ENCODE results near the gene ALK.

The ALK gene

DNA sequence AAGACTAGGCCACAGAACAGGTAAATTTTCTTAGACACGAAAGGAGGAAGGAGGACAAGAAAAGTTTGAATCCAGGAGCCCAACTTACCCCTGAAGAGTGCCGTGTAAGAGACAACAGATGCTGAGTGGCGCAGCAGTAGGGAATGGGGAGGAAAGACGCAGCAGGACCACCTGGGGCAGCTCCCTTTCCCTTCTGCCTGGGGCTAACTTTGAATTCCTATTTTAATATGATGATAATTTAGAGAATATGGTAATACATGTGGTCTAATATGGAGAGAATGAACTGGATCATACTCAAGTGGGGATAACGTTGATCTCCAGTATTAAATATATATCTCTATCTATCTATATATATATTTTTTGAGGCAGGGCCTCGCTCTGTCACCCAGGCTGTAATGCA lies 736.9 kb downstream of the ALK start:
- no peak for DNase-seq

DNA sequence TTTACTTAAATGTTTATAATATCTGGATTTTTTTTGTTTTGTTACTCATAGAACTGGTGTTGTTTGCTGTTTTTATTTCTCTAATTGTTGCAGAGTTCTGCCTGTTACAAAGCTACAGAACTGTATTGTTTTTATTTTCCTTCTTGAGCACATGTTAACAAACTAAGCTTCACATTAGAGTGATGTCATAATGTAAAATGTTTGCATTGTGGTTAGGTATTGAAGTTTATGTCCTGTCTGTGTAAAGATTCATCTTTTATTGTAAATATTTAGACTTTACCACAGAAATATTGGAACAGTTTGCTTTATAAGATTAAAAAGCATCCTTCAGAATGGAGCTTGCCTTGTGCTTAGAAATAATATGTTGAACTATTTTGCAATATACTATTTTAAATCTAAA lies 738.5 kb downstream of the ALK start:
- DNase-seq, result no peak

DNA sequence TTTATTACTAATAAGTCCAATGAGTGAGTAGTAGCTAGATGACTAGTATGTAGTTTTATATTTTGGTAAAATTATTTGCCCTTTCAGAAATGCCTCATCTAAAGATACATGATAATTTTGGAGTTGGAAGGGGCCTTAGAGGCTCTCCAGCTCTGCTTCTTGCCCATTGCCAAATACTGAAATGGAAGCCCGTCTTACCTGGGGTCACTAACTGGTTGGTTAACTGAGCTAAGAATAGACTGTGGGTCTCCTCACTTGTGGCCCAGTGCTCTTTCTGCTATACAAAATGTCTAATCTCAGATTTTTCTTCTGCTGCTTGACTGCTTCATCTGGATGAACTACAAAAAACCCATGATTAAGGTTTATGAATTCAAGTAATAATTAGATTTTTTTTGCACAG lies 739.1 kb downstream of the ALK start:
- DNase-seq, result no peak

DNA sequence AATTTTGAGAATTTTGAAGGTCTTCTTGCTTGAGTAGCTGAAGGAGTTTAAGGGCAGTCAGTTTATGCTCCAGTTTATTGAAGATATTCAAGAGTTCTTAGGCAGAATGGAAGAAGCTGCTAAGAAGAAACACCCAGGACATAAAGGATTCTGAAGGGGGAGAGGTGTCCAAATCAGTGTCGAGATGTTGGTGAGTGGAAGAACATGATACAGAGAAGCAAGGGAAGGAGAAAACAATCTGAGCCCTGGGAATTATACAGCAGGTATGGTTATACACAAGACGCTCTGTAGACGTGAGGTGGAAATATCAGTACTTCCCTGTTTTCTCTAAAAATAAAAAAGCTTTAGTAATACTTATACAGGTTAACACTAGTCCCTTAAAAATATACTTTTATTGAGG lies 746.0 kb downstream of the ALK start:
- DNase-seq, result no peak

DNA sequence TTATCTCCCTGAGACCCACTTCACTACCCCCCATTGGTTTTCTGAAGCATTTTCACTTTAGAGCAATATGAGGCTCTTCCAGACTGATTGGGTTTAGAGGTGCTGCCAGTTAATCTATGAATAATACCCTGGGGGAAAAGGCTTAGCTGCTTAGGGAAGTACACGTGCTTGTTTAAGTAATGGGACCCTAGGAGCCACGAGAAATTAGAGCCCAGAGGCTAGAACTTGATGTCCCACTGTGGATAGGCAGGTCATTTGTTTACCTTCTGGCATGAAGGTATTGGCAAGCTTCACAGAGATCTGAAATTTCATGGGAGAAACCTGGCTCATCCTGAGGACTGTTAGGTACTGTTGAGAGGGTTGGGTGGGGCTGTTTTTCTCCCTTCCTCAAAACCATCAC lies 746.4 kb downstream of the ALK start:
- no peak for DNase-seq

DNA sequence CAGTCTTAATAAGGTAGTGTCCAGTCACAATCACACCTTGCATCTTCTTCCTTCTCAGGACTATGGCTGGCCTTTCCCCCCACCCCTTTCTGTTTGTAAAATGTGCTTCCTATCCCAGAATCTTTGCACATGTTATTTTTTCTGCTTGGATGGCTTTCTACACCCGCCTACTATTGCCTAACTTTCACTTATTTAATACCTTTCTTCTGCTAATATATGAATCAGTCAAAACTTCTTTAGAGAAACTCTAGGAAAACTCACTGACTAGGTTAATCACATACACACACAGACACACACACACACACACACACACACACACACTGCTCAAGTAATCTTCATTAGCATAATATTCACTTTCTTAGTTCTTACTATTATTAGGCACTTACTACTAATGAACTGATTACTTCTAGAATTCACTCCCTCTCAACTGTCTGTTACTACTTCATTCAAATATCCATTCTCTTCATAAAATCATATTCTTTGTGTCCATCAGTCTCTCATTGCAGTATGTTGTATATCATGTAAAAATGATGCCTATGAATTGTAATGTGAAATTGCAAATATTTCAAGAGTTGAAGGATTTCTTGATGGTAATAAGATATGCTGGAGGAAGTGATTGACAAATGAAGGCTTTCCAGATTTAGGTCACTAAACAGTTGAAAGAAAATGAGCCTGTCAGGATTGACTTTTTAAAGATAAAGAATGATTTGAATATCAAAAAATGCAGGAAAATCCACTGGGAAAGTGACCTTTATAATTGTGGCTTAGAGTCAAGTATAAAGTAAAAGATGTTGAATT lies 754.9 kb downstream of the ALK start:
- no peak for DNase-seq

DNA sequence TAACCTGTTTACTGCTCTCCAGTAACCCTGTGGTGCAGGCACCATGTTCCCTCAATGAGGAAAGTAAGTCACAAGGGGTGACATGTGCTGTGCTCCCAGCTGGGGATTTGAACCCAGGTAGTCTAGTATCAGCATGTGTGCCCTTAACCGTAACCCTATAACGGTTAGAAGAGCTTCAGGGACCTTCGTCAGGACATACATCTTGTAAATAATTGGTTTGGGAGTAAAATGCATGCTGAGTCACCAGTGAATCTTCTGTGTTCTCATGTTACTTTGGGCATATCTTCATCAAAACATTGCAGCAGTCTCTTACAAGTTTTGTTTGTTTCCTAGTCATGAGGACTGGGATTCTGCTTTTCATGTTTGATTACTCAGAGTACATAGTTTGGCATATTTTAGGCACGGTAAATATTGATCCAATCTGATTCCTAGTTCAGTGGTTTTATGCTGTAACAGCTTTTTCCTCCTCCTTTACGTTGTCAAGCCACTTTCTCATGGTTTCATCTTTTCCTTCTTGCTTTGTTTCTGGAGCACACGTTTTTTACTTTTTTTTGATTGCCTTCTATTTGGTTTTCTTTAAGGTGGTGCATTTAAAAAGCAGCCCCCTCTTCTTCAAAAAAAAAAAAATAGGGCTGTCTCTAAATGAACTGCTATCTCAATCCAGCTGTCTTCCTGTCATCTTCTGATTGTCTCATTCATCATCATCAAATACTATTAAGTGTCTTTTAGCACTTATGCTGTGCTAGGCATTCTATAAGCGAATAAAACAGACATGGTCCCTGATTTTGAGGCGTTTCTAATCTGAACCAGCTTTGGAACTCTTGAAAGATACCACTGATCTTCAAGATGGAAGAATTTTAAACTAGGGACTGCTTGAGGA lies 755.8 kb downstream of the ALK start:
- no peak for DNase-seq

DNA sequence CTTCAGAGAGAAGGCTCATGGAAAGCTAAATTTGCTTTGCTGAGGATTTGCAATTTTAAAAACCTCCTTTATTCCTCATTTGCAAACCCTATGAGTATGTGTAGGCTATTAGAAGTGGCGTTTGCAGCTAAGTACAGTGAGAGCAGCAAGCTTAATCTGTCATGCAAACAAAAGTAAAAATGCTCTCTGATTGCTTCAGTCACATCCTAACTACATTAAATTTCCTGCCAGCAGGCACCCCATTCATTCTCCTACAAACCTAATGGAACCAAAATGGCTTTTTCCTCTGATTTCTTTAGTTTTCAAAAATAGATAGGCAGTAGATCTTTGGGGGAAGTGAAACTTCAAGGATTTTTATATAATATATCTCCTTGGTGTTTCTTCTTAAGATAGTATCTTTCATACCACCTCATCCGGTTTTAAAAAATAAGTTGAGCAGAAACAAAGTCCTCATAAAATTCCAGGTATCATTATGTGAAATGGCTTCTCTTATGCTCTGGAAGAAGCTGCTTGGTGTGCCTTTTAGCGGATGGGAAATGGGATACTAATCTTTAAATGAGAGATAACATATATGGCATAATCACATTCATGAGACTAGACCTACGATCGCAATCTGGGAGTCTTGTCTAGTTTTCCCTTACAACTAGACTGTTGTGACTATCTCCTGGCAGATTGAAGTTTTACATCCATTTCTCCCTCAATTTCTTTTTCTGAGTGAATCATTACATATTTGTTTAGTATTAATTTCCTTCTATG lies 757.1 kb downstream of the ALK start:
- DNase-seq, result no peak

DNA sequence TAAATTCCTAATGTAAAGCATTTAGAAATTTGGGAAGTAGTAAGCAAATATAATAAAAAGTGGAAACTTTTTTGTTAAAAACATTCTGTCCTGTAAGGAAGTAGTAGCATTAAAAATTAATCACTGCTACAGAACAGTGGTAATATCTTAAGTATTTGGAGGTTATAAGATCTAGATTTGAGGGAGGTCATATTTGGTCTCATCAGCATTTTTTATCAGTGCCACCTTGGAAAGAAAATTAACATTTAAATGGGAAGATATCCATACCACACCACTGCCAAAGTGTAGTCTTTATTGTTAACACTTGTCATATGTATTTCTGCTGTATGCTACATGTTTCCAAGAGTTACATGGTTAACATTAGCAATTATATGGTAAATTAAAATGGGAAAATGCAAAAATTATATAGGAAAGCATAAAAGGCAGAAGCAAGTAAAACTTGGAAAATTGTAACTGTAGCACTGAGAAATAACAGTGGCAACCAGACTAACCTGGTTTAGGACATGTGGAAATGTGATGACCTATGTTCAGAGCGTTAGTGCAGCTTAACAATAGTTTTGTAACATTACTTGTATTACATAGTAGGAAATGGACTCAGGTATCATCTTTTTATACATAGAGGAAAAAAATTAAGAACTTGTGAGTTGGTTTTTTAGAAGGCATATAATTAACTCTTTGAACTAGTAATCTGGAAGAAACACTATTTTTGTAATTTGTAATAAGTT lies 759.0 kb downstream of the ALK start:
- no peak for DNase-seq

DNA sequence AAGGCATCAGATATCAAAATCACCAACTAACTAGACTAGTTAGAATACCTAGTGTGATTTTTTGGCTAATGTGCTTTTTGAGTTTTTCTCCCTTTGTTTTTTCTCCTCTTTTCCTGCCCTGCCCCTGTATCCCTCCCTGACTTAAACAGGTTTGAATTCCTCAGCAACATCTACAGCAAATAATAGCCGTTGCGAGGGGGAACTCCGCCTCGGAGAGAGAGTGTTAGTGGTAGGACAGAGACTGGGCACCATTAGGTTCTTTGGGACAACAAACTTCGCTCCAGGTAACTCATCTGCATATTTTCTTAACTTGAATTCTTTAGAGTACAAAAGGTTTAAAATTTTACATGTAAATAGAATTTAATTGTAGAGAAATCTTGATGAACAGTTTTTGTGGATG lies 761.2 kb downstream of the ALK start:
- no peak for DNase-seq

DNA sequence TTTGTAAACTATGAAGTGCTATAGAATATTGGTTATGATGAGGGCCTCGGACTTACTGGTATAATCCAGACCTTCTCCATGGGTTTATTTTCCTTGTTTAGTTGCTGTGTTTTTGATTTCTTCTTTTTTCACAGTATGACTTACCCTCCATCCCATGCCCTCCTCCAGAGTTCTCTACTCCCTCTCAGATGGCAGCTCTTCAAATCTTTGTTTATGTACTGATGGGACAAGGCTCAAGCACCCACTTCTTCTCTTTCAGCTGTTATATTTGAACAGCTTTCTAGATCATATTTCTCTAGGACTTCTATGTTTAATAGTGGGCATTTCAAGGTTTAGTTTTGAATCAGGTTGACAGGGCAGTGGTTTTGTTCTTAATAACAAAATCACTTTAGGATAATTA lies 762.3 kb downstream of the ALK start:
- no peak for DNase-seq

DNA sequence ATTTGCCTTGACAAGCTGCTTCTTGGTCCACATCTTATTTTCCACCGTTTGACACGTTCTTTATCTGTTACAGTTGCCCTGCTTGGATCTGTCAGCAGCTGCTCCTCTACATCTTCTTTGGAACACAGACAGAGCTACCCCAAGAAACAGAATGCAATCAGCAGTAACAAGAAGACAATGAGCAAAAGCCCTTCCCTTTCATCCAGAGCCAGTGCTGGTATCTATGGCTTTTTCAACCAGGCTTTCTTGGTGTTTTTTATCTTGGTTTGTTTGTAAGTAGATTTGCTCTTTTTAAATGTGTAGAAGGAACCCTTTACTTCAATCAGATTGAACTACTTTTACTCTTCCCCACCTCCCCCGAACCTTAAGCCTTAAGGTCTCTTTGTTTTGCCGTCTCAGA lies 764.3 kb downstream of the ALK start:
- DNase-seq, result no peak

DNA sequence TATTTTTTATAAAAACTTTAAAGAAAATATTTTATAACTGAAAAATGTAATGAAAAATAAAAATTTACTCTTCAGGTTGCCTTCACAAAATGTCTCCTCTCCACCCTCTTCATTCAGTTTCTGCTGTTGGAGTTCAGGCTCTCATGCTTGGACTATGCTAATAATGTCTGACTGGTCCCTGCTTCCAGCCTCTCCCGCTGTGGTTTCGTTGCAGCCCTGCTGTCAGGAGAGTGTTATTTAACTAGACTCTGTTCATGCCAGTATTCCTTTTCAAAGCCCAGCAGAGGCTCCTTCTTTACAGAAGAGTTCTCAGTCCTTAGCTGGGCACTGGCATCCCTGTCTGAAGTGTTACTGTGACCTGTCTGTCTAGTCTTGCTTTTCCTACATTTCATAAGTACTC lies 765.8 kb downstream of the ALK start:
- DNase-seq, result no peak

DNA sequence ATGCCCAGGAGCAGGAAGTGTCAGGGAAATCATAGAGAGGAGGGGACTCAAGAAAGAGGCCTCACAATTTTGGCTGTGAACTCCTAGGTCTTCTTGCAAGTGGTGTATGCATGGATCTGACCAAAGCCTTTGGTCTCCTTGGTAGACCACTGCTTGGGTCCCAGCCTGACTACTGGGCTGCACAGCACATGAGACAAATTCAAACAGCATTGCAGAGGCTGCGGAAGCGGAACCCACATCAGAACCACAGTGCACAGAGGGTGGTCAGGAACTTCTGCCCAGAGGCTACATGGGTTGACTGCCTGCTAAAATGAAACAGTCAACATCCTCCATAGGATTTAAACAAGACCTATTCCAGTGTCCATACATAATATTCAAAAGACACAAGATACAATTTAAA lies 766.8 kb downstream of the ALK start:
- DNase-seq, result no peak

DNA sequence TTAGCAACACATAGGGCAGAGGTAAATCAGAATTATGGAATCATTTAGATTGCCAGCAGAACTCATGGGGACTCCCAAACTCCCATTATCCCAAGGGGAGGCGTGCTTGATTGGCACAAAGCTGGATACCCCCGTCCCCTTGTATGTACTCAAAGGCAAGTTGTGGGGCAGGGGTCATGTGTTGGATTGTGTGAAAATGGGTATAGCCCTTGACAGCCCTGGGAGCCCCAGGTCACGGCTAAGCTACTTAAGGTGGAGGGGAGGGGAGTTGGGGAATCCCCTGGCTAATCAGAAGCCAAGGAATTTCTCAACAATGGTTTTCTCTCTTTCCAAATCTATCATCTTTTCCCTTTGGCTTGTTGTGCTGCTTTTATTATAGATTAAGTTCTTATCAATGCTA lies 773.4 kb downstream of the ALK start:
- no peak for DNase-seq

DNA sequence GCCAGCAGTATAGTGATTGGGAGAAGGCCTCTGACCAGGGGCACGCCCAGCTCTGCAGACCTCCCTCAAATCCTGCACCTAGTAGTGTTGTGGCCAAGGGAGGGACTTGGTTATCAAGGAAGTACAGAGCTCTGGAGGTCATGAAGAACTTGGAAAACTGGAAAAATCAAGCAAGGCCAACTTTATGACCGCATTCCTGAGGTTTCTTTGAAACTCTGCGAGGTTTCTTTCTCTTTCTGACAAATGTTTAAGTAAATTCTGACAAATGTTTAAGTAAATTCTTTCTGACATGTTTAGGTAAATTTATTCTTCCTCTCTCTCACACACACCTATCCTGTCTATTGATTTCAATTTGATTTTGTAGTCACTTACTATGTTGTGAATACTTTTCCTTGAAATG lies 775.2 kb downstream of the ALK start:
- no peak for DNase-seq

DNA sequence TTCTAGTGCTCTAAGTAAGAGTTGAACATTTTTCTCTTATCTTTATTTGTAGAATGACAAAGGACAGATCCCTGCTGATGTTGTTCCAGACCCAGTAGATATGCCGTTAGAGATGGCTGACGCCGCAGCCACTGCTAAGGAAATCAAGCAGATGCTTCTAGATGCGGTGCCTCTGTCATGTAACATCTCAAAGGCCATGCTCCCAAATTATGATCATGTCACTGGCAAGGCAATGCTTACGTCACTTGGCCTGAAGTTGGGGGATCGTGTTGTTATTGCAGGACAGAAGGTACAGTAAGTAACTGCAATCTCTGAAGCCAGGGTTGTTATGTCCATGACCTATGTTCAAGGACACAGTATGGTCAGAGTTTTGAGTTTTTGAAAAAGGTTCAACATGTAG lies 777.7 kb downstream of the ALK start:
- DNase-seq, result no peak

Measured in right kidney (tissue), 1 donor.